ENCODE data around the gene MACROD2.

The MACROD2 gene

GRCh38 chr20:15938847-15939246 is 1943.5 kb downstream of the MACROD2 start:
- TF ChIP-seq TAF1 (IDR thresholded peaks at IDR 0.05; ENCODE audit: borderline replicate concordance, insufficient read depth, low read length) (no peak), SIN3A (IDR thresholded peaks at IDR 0.05; ENCODE audit: borderline replicate concordance, insufficient read depth, low read length) (no peak), FOXP2 (optimal IDR thresholded peaks at IDR 0.05; ENCODE audit: borderline replicate concordance, extremely low read depth, extremely low read length, insufficient read depth) (no peak), POLR2AphosphoS5 (IDR thresholded peaks at IDR 0.05; ENCODE audit: low read depth, low read length) (no peak)
- TF ChIP-seq, protein P1, sequence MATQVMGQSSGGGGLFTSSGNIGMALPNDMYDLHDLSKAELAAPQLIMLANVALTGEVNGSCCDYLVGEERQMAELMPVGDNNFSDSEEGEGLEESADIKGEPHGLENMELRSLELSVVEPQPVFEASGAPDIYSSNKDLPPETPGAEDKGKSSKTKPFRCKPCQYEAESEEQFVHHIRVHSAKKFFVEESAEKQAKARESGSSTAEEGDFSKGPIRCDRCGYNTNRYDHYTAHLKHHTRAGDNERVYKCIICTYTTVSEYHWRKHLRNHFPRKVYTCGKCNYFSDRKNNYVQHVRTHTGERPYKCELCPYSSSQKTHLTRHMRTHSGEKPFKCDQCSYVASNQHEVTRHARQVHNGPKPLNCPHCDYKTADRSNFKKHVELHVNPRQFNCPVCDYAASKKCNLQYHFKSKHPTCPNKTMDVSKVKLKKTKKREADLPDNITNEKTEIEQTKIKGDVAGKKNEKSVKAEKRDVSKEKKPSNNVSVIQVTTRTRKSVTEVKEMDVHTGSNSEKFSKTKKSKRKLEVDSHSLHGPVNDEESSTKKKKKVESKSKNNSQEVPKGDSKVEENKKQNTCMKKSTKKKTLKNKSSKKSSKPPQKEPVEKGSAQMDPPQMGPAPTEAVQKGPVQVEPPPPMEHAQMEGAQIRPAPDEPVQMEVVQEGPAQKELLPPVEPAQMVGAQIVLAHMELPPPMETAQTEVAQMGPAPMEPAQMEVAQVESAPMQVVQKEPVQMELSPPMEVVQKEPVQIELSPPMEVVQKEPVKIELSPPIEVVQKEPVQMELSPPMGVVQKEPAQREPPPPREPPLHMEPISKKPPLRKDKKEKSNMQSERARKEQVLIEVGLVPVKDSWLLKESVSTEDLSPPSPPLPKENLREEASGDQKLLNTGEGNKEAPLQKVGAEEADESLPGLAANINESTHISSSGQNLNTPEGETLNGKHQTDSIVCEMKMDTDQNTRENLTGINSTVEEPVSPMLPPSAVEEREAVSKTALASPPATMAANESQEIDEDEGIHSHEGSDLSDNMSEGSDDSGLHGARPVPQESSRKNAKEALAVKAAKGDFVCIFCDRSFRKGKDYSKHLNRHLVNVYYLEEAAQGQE (IDR thresholded peaks at IDR 0.05; ENCODE audit: insufficient read depth in 1 of 2, low read depth in 2 of 2, low read length in 2 of 2) = no peak

DNA sequence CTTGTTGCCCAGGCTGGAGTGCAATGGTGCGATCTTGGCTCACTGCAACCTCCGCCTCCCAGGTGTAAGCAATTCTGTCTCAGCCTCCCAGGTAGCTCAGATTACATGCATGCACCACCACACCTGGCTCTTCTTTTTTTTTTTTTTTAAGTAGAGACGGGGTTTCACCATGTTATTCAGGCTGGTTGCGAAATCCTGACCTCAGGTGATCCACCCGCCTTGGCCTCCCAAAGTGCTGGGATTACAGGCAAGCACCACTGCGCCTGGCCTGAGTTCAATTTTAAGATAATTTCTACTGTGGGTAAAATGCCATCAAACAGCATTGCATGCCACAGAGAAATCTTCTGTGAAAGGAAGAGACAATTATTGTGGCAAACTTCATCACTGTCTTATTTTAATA is 1944.8 kb downstream of the MACROD2 start:
- no peak for TF ChIP-seq POLR2AphosphoS5 (IDR thresholded peaks at IDR 0.05; ENCODE audit: low read depth, low read length)
- TF ChIP-seq FOXP2 (optimal IDR thresholded peaks at IDR 0.05; ENCODE audit: borderline replicate concordance, extremely low read depth, extremely low read length, insufficient read depth) = no peak
- TF ChIP-seq TAF1 (IDR thresholded peaks at IDR 0.05; ENCODE audit: borderline replicate concordance, insufficient read depth, low read length) = no peak
- TF ChIP-seq, protein P1 (IDR thresholded peaks at IDR 0.05; ENCODE audit: insufficient read depth in 1 of 2, low read depth in 2 of 2, low read length in 2 of 2) = no peak
- no peak for TF ChIP-seq SIN3A (IDR thresholded peaks at IDR 0.05; ENCODE audit: borderline replicate concordance, insufficient read depth, low read length)

DNA sequence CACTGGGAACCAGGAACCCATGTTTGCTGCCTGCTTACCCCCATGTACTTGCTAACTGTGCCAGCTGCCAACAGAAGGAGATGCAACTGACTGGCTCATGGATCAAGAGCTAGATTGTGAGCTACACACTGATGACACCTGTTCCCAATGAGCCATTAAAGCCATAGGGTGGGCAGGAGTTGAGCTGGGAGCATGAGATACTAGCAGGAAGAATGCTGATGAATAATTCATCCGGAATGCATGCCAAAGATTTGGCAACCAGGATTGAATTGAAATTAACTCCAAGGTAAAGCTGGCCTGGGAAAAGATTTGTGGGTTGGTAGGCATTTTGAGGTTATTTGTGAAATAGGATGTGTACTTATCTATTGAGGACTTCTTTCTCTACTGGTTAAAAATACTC is 1946.8 kb downstream of the MACROD2 start:
- no peak for TF ChIP-seq SIN3A (IDR thresholded peaks at IDR 0.05; ENCODE audit: borderline replicate concordance, insufficient read depth, low read length)
- TF ChIP-seq, protein P1 (IDR thresholded peaks at IDR 0.05; ENCODE audit: insufficient read depth in 1 of 2, low read depth in 2 of 2, low read length in 2 of 2) = no peak
- no peak for TF ChIP-seq POLR2AphosphoS5 (IDR thresholded peaks at IDR 0.05; ENCODE audit: low read depth, low read length)
- TF ChIP-seq FOXP2 (optimal IDR thresholded peaks at IDR 0.05; ENCODE audit: borderline replicate concordance, extremely low read depth, extremely low read length, insufficient read depth) = no peak
- no peak for TF ChIP-seq TAF1 (IDR thresholded peaks at IDR 0.05; ENCODE audit: borderline replicate concordance, insufficient read depth, low read length)

- no peak for TF ChIP-seq FOXP2 (optimal IDR thresholded peaks at IDR 0.05; ENCODE audit: borderline replicate concordance, extremely low read depth, extremely low read length, insufficient read depth)
- TF ChIP-seq TAF1 (IDR thresholded peaks at IDR 0.05; ENCODE audit: borderline replicate concordance, insufficient read depth, low read length) = no peak
- TF ChIP-seq, protein P1 (IDR thresholded peaks at IDR 0.05; ENCODE audit: insufficient read depth in 1 of 2, low read depth in 2 of 2, low read length in 2 of 2) = no peak
- no peak for TF ChIP-seq POLR2AphosphoS5 (IDR thresholded peaks at IDR 0.05; ENCODE audit: low read depth, low read length)
- no peak for TF ChIP-seq SIN3A (IDR thresholded peaks at IDR 0.05; ENCODE audit: borderline replicate concordance, insufficient read depth, low read length)
These were observed 1950.0 kb downstream of the MACROD2 start for GRCh38 chr20:15945289-15945688.

DNA sequence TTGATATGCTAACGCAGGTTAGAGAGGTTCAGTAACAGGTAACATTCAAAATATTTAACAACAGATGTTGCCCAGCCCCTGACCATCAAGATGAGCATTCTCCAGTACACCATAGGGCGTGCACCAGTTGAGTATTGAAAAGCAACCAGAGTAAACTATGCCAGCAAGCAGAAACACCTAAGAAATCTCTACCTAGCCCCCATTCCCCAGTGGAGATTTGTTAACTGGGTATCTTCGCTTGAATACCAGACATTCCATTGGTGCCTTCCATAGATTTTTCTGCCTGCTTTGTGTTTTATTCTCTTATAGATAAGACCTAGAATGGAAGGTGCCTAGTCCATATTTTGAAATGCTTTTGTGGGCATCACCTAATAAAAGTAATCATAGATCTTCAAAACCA is 1954.1 kb downstream of the MACROD2 start:
- TF ChIP-seq SIN3A (IDR thresholded peaks at IDR 0.05; ENCODE audit: borderline replicate concordance, insufficient read depth, low read length) = no peak
- no peak for TF ChIP-seq FOXP2 (optimal IDR thresholded peaks at IDR 0.05; ENCODE audit: borderline replicate concordance, extremely low read depth, extremely low read length, insufficient read depth)
- TF ChIP-seq POLR2AphosphoS5 (IDR thresholded peaks at IDR 0.05; ENCODE audit: low read depth, low read length) = no peak
- TF ChIP-seq, protein P1 (IDR thresholded peaks at IDR 0.05; ENCODE audit: insufficient read depth in 1 of 2, low read depth in 2 of 2, low read length in 2 of 2) = no peak
- TF ChIP-seq TAF1 (IDR thresholded peaks at IDR 0.05; ENCODE audit: borderline replicate concordance, insufficient read depth, low read length) = no peak
